Lung (tissue), 12 donors: ENCODE data around the gene PNMA5. TPM values are rescaled to one million over a fixed set of nuclear protein-coding genes. Genes with fewer than 3 reads are reported as not detected.

Experiments
- ATAC-seq: fragments of 200-7000 bp; cut with Tn5 transposase; one replicate; pipeline ENCODE4 v1.9.1; 2020; ENCODE audit warnings: moderate number of reproducible peaks; ENCODE audit not compliant: insufficient read depth, low FRiP score
- DNase-seq, 3 donors: peaks; one replicate each; pipeline ENCODE4 v3.0.0-alpha.2; 2013 to 2017
- H3K27ac ChIP-seq, 2 donors: one replicate each; pipeline ENCODE4 v1.5.1; 2013; ENCODE audit warnings: mild to moderate bottlenecking in 2 of 2, moderate library complexity in 2 of 2, control low read depth in 1 of 2, inconsistent platforms in 1 of 2, low read depth in 1 of 2, low read length in 1 of 2
- H3K27me3 ChIP-seq, 3 donors: one replicate each; pipeline ENCODE4 v1.5.1; 2013; ENCODE audit warnings: low read length in 2 of 3; ENCODE audit not compliant: control insufficient read depth in 3 of 3, insufficient read depth in 3 of 3
- H3K36me3 ChIP-seq, 4 donors: one replicate each; pipeline ENCODE4 v1.5.1; 2013; ENCODE audit warnings: low read length in 4 of 4, mild to moderate bottlenecking in 1 of 4, moderate library complexity in 1 of 4; ENCODE audit not compliant: control insufficient read depth in 4 of 4, insufficient read depth in 4 of 4
- H3K4me1 ChIP-seq, 5 donors: one replicate each; pipeline ENCODE4 v1.5.1; 2013; ENCODE audit warnings: low read length in 5 of 5, mild to moderate bottlenecking in 2 of 5, moderate library complexity in 1 of 5; ENCODE audit not compliant: control insufficient read depth in 5 of 5, insufficient read depth in 5 of 5
- H3K4me3 ChIP-seq: one replicate; pipeline ENCODE4 v1.5.1; 2013; ENCODE audit warnings: mild to moderate bottlenecking, control low read depth, moderate library complexity
- H3K9ac ChIP-seq, 2 donors: one replicate each; pipeline ENCODE4 v1.5.1; 2013; ENCODE audit warnings: low read length in 2 of 2, control low read depth in 1 of 2; ENCODE audit not compliant: insufficient read depth in 1 of 2
- H3K9me3 ChIP-seq, 4 donors: one replicate each; pipeline ENCODE4 v1.5.1; 2013; ENCODE audit warnings: low read length in 3 of 4, mild to moderate bottlenecking in 1 of 4, moderate library complexity in 1 of 4; ENCODE audit not compliant: control insufficient read depth in 4 of 4, insufficient read depth in 3 of 4
- WGBS, 2 donors: extraction: QIAGEN DNeasy Blood & Tissue Kit; methylation state at CpG; one replicate each; pipeline ENCODE4 v1.1.7; 2013; 5-methylcytosine and 5-hydroxymethylcytosine counted together
- polyA plus RNA-seq, 2 donors: library from polyadenylated mRNA; stranded (reverse); fragments of 200-250 nt; gene quantifications; one replicate each; pipeline ENCODE4 v1.2.1, GENCODE V29; 2013
- total RNA-seq, 2 donors: library from RNA; depleted of rRNA in 1 of 2; stranded (reverse); fragments of >200 nt in 1 of 2; gene quantifications; one replicate each; pipeline ENCODE4 v1.2.1, GENCODE V29; 2014 to 2021
- TF ChIP-seq, protein P1 (sequence below): IDR thresholded peaks from 2 replicates; pipeline ENCODE4 v1.5.1; 2012; ENCODE audit warnings: mild to moderate bottlenecking; ENCODE audit errors: control extremely low read depth, extremely low read depth
- donor health status: control.
- donor health status: control.
- donor health status: Bipolar disorder and iron deficiency.
- donor health status: healthy.
- donor health status: DM: yes; HTN: yes; CAD: no.

PNMA5 gene
- total and polyA plus RNA-seq, 4 donors = 0.03 to 0.04 TPM; not detected in 2

DNA sequence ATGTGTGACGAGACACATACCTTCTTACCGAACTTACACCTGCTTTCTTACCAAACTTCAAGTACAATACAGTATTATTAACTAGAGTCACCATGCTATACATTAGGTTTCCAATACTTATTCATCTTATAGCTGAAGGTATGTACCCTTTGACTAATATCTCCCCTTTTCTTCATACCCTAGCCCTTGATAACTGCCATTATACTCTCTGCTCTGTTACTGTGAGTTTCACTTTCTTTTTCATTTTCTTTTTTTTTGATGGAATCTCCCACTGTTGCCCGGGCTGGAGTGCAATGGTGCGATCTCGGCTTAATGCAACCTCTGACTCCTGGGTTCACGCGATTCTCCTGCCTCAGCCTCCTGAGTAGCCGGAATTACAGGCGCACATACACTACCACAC is 3.4 kb upstream of the PNMA5 start:
- Histone ChIP-seq H3K27ac (no peak overlapping the region), H3K4me3 (no peak overlapping the region), H3K36me3 (no peaks in the 10 kb centered on the region), H3K4me1 (peaks cover 0 to 7% (median 0%) of the 10 kb centered on the region in 5 donors), H3K9ac (no peak overlapping the region), H3K27me3 (no peaks in the 10 kb centered on the region), H3K9me3 (peaks cover 0 to 11% (median 1%) of the 10 kb centered on the region in 4 donors)
- 89 to 99% methylated on average over 8 to 9 of the region's 9 CpGs for WGBS, 2 donors
- DNase-seq (no peak), ATAC-seq (no peak)
- TF ChIP-seq, protein P1, sequence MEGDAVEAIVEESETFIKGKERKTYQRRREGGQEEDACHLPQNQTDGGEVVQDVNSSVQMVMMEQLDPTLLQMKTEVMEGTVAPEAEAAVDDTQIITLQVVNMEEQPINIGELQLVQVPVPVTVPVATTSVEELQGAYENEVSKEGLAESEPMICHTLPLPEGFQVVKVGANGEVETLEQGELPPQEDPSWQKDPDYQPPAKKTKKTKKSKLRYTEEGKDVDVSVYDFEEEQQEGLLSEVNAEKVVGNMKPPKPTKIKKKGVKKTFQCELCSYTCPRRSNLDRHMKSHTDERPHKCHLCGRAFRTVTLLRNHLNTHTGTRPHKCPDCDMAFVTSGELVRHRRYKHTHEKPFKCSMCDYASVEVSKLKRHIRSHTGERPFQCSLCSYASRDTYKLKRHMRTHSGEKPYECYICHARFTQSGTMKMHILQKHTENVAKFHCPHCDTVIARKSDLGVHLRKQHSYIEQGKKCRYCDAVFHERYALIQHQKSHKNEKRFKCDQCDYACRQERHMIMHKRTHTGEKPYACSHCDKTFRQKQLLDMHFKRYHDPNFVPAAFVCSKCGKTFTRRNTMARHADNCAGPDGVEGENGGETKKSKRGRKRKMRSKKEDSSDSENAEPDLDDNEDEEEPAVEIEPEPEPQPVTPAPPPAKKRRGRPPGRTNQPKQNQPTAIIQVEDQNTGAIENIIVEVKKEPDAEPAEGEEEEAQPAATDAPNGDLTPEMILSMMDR = no peak

DNA sequence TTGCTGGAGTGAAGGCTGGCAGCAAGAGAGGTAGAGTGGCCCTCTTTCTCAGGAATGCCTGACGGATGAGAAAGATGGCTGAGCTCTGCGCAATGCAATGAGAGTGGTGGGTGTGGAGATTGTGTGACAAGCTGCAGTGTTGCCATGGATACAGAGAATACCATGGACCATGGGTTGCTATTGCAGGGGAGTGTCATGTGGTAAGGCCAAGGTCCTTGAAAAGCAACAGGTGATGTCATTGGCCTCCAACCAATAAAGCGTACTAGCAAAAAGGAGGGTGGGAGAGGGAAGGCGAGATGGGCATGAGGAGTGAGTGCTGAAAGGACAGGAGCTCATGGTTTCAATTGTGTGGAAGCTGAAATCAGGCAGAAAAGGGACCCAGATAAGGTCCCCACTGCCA is 1.8 kb downstream of the PNMA5 start:
- no peak overlapping the region for H3K4me3 ChIP-seq
- TF ChIP-seq, protein P1 = no peak
- H3K9me3 ChIP-seq = peaks cover 0 to 4% (median 0%) of the 10 kb centered on the region in 4 donors
- DNase-seq (no peak), ATAC-seq (no peak)
- no peaks in the 10 kb centered on the region for H3K4me1 ChIP-seq
- 74 to 95% methylated on average over 4 of the region's 4 CpGs for WGBS, 2 donors
- H3K9ac ChIP-seq = no peak overlapping the region
- peaks cover 0 to 11% (median 0%) of the 10 kb centered on the region in 3 donors for H3K27me3 ChIP-seq
- H3K36me3 ChIP-seq = no peaks in the 10 kb centered on the region
- H3K27ac ChIP-seq = no peak overlapping the region

DNA sequence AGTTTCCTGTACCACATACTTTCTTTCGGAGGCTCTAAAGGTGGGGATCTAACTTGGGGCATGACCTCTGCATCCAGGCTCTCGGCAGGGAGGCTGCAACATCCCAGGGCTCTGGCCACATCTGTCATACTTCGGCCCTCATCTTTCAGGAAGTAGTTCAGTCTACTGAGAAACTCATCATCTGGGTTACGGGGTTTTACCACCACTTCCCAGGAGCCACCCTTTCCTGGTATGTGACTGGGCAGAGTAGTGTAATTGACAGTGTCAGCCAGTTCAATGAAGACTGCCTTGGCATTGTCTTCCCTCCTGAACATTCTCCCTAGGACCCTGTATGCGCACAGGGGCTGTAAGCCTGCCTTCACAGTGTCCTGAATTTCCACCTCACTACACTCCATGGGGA is 2.8 kb downstream of the PNMA5 start:
- ATAC-seq = no peak
- 73 to 75% methylated on average over 5 of the region's 5 CpGs for WGBS, 2 donors

GRCh38 chrX:152989292-152989658 is 4.6 kb downstream of the PNMA5 start:
- Histone ChIP-seq H3K36me3 (no peaks in the 10 kb centered on the region), H3K4me3 (no peak overlapping the region), H3K9me3 (peaks cover 0 to 4% (median 0%) of the 10 kb centered on the region in 4 donors), H3K9ac (no peak overlapping the region), H3K27me3 (peaks cover 0 to 11% (median 0%) of the 10 kb centered on the region in 3 donors), H3K27ac (no peak overlapping the region), H3K4me1 (no peaks in the 10 kb centered on the region)
- DNase-seq (peak in 1 of 3 donors; percentile 10), ATAC-seq (no peak)
- TF ChIP-seq, protein P1 = no peak
- WGBS, 2 donors = 43 to 59% methylated on average over 6 to 8 of the region's 8 CpGs

More for the DNA sequence above, 2.8 kb downstream of the PNMA5 start:
- no peak for DNase-seq
- TF ChIP-seq, protein P1 = no peak
- H3K9ac ChIP-seq = no peak overlapping the region
- H3K27ac ChIP-seq = no peak overlapping the region
- H3K9me3 ChIP-seq = peaks cover 0 to 4% (median 0%) of the 10 kb centered on the region in 4 donors
- no peak overlapping the region for H3K4me3 ChIP-seq
- H3K36me3 ChIP-seq = no peaks in the 10 kb centered on the region
- peaks cover 0 to 11% (median 0%) of the 10 kb centered on the region in 3 donors for H3K27me3 ChIP-seq
- H3K4me1 ChIP-seq = no peaks in the 10 kb centered on the region
